NCI-H2171 treated with DMSO at 0.1 percent for 48 hours (cell line): ENCODE measurements around the gene CDKAL1.

Source experiments
- DNase-seq: peaks from one replicate; lab custom pipeline; 2025; lab: John Stamatoyannopoulos, UW

Gene CDKAL1

DNA sequence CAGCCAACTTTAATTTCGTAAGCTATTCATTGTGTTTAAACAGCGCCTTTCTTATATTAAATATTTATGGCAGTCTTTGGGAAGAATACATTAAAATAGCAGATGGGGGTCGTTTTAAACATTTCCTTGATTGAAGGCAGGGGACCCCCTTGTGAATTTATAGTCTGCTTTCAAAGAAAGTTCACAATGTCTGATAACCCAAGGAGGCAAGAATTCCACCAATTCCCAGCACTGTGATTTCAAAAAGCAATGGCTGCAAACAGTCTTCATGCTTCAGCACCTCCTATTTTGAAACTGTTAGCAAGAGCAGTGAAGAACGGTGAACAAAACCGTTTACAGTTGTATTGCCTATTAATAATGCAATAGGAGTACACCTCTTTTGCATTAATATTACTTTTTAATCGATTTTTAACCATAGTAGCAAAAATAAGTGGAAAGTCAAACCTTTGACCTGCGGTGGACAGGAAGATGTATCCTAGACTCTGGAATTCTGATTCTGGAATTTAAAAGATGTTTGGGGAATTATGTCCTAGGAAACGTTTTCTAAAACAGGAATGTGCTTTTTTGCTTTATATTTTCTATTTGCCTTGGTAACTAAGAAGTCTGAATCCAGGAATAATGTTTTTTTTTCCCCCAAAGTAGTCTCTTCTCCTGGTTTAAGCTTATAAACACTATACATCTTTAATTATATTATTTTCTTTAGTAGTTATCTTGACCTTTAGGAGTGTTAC lies 393.0 kb downstream of the CDKAL1 start:
- no peak for DNase-seq

DNA sequence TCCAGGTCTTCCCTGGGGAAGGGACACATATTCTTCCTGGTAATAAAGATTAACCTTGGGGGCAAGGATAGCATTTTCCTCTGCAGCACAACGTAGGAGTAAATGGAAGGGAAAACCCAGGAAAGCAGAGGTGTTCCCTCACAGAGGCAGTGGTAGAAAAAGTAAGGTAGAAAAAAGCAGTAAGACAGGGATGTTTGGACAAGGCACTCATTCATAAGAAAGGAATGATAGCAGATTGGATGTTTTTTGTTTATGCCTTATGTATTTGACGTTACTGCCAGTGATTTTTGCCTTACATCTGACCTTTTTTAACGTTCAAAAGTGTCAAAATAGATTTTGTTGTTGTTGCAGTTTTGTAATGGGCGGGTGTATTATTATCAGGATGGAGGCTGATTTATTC lies 395.0 kb downstream of the CDKAL1 start:
- no peak for DNase-seq

DNA sequence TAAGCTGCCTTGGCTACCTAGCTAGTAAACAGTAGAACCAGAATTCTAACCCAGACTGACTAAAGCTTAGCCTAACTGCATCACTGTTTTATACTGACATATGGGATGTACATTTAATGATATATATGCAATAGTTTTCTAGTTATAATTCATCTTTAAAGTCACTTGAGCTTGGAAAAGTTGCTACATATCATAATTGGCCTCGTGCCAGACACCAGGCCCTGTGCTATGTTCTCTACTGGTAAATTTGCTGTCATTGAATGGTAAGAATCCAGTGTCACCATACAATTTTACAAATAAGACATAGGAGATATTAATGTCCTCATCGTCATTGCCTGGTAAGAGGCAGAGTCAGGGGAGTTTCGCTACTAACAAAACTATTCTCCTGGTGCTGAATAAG lies 396.8 kb downstream of the CDKAL1 start:
- no peak for DNase-seq

DNA sequence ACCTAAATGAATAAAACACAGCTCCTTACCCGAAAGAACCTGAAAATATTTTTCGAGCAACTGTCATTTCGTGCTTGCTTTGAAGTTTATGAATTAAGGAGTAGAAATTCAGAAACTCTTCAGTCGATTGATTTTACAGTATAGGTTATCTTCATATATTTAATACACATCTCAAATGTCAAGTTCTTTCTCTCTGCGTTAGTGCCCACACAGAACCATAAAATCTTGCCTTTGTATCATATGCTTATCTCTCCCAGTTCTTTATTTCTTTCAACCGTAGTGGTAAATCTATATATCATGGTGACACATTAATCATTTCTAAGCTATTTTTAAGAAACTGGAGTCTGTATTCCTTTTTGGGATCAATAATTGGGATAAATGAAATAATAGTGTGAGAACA lies 397.5 kb downstream of the CDKAL1 start:
- no peak for DNase-seq

DNA sequence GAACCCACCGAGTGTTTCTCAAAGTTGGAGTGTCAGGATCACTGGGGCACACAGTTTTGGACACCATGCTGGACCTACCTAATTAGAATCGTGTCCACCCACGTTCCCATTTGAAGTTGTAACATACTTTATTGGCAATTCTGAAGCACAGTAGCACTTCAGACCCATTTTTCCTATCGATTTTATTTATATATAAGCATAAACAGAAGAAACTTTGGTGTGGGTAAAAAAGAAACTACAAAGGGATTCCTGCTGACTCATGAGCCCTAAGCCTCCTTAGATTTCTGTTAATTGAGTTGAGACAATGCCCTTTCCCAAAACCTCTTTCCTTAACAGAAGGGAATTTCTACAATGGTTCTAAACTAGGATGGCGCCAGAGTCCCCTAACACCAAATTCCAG lies 398.0 kb downstream of the CDKAL1 start:
- DNase-seq = no peak

DNA sequence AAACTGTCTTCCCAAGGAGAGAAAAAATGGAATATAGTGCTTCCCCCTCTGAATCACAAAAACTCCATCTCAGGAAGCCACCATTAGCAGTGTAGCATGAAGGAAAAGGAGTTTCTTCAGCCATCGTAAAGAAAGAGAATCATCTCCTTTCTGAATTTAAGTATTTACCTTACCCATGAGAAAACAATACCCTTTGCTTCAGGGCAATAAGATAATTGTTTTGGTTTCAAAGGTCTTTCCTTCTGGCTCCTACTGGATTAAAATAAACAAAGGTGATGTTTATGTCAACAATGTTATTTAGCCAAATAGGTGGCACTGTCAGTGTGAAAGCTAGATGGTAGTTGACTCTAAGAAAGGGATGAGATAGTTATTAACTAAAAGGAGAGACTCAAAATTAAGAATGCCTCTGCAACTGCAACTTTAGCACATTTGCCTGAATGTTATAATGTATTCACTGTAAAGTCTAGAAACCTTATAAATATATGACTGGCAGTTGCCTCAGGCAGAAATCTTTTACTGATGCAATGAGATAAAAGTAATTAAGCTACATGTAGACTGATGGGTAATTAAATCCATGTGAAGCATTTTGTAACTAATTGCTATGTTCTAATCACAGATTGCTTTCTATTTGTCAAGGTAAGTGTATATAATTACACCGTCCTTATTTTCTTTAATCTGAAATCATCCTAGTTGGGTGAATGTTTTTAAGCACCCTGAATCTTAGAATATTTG lies 399.0 kb downstream of the CDKAL1 start:
- DNase-seq = no peak

DNA sequence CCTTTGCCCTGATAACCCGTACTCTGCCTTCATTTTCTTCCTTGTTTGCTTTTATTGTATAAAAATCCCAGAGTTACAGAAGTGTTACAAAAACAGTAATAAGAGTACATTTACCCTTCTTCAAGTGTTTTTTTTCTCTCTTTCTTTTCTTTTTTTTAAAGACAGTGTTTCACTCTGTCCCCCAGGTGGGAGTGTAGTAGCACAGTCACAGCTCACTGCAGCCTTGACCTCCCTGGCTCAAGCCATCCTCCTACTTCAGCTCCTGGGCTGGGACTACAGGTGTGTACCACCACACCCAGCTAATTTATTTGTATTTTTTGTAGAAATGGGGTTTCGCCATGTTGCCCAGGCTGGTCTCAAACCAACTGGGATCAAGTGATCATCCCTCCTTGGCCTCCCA lies 402.7 kb downstream of the CDKAL1 start:
- DNase-seq = no peak

DNA sequence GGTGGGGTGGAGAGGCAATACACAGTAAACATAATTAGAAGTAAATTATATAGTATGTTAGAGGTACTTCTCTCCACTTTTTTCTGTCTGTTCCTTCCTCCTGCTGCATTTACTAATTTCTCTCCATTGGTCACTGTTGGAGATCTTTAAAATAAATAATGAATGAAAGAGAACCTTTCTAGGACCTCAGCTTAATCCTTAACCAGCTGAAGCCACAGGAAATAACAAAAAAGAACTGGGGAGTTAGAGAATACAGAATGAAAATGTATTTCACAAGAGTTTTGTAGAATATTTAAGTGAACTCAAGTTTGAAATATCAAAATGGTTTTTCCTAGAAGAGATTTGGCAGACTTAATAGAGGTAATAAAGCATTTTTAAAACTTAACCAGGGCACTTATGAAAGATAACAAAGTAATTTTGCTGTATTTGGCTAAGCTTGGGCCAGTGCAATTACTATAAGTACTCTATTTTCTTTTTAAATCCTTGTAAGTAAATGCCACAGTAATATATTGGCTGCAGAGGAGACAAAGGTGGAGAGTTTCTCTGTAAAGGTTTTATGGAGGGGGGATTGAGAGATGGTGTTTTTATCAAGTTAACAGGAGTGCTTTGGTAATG lies 405.0 kb downstream of the CDKAL1 start:
- no peak for DNase-seq

DNA sequence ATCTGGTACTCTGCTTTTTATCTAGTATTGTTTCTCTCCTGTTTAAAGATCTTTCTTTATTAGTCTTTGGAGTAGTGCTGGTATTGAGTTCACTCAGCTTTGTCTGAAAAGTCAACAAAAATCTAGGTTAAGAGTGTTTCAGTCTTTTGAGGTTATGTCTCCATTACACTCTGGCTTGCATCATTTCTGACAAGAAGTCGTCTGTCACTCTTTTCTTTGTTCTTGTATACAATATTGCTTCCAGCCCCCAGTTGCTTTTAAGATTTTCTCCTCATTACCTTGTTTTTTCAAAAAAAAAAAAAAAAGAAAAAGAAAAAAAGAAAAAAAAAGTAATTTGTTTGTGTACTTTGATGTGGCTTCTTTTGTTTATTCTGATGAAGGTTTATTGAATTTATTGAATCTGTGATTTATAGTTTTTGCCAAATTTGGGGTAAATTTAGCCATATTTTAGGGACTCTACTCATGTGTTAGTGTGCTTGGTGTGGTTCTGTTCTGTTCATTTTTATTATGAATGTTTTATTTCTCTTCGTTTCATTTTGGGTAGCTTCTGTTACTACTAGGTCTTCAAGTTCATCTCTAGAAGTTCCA lies 408.9 kb downstream of the CDKAL1 start:
- no peak for DNase-seq

DNA sequence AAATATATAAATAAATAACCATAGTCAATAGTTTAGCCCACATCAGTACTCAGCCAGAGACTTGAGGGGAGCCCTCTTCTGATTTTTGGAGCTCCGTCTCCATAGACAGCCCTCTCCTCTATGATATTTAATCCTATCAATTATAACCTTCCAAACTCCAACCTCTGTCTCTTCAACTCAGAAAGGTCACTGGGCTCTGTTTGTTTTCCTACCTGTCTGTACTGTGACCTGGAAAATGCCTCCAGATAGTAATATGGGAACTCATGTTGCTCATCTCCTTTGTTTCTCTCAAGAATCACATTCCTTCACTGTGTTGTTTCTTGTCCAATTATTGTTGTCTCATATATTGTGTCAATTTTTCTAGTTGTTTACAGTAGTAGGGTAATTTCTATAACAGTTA lies 409.7 kb downstream of the CDKAL1 start:
- DNase-seq = no peak

DNA sequence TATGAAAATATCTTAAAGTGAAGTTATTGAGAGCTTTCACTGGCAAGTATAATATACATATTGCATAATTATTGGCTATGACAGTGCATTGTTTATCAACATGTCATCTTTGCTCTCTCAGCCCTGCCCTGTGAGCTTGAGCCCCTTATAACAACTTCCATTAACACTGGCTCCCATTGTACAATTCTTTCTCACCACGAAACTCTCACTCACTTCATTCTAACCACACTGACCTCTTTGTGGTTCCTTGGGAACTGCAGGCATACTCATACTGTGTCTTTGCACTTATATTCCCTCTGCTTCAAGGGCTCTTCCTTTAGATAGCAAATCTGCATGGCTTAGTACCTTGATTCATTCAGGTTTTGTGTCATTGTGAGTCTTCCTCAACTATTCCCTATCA lies 411.8 kb downstream of the CDKAL1 start:
- no peak for DNase-seq

DNA sequence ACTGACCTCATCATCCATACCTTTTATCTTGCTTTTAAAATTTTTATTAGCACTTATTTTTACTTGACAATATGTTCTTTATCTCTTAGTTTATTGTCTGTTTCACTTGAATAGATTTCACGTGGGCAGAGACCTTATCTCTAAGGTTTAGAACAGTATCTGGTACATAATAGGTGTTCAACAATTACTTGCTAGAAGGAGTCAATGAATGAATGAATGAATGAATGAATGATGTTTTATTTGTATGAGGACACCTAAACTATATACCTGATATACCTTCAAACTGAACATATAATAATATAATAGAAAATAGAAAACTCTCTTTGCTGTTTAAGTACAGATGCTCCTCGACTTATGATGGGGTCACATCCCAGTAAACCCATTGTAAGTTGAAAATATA lies 412.6 kb downstream of the CDKAL1 start:
- no peak for DNase-seq

DNA sequence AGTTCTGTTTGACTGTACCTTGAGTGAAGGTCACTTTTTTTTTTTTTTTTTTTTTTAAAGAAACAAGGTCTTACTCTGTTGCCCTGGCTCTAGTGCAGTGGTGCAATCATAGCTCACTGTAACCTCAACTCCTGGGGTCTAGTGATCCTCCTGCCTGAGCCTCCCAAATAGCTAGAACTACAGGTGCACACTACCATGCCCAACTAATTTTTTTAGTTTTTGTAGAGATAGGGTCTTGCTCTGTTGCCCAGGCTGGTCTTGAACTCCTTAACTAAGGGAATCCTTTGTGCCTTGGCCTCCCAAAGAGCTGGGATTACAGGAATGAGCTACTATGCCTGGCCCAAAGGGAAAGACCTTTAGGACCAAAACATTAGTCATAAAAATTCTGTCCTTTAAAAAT lies 413.7 kb downstream of the CDKAL1 start:
- DNase-seq = no peak

DNA sequence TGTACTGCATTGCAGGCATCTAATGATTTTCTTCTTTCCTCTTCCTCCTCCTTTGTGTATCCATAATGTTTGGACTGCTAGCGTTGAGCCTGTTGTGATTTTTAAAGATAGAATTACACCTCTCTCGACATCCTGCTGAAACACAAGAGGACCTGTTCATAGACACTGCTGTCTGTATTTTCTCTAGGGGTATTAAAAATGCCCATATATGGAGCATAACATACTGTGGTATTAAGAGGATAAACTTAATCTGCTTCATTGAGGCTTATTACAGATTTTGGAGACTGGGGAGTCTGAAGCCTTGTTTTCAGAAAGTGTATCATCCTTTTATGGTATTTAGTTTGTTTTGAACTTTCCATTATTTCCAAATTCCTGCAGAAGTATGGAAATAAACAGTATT lies 414.3 kb downstream of the CDKAL1 start:
- peak; percentile 89 for DNase-seq

DNA sequence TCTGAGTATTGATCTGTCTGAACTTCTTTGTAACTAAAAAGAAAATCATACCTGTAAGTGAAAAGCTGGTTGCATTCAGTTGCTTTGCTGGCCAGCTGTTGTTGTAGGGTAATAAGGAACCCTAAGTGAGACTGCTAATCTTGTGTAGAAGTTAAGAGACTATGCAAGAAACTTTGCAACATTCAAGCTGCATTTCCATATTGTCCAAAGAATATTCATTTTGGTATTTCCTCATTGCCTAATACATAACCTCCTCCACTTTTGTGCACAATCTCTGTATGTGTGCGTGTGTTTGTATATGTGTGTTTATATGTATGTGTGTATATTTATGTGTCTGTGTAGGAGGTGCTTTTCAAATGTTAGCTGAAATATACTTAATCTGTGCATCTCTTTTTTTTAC lies 414.9 kb downstream of the CDKAL1 start:
- DNase-seq = no peak

DNA sequence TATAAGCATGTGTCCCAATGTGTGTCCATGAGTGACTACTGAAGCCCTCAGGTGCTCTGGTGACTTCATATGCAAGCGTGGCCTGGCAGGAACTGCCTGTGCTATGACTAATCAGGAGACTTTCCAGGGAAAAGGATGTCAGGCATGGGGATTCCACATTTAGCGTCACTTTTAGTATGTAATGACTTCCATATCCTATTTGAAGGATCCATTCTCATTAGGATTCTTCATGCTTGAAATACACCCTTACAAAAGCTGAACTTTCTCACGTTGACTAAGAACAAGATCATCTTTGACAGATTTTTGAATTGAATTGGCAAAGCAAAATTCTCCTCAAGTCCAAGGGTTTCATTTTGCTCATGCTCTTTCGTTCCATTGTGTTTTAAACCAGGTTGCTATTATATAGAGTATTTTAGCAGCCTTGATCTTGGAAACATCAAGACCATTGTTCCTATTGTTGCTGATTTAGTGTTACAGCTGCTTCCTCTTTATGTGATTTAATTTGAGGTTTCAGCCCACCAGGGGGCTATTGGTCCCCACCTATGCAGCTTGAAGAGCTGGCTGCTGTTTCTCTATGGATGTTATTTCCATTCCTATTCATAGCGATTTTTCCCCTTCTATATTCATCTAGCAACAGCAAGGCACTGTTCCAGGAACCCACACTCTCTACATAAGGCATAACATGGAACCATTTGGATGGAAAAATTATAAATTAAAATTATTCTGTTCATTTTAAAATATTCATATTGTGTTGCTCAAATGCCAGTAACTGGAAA lies 418.6 kb downstream of the CDKAL1 start:
- no peak for DNase-seq

DNA sequence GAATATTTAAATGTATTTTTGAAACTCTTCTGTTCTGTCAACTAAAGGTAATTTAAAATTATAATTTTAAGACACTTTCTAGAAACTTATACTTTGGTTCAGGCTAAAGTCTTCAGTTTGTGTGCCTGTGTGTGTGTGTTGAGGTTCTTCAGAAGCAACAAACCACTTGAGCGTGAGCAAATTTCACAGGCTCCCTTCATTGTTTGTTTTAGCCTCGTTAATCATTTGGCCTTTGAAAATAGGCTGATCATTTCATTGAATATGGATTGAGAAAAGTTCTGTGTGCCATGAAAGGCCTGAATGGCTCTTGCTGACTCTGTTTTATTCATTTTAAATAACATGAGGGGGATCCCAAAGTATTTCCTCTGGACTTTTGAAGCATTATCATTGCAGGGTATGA lies 420.1 kb downstream of the CDKAL1 start:
- no peak for DNase-seq

DNA sequence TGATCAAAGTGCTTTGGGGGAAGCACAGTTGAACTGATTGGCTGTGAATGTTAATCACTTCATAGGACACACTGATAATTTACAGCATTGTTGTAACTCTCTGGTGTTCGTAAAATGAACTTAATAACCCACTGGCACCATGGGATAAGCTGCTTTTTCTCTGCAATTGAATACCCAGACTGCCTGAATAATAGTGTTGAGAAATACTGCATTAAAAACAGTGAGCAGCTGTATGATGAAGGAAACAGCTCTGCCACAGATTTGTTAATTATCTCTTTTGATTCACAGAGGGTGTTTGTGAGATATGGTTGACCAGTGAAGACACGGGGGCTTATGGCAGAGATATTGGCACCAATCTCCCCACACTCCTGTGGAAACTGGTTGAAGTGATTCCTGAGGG lies 420.9 kb downstream of the CDKAL1 start:
- no peak for DNase-seq

DNA sequence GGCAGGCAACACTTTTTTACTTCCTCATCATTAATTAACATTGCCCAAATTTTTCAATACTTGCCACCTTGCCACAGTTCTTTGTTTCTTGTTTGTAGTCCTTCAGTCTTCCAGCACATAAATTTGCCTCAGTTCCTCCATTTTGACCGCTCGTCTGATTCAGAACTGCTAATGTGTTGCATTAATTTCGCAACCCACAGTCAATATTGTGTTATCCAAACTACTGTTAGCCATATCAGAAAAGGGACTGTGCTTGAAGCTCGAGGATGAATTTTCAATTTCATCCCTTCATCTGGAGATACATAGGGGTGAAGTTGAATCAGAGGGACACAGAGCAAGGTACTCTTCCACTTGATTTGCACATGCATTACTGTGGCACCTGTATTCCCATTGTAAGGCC lies 421.5 kb downstream of the CDKAL1 start:
- no peak for DNase-seq

DNA sequence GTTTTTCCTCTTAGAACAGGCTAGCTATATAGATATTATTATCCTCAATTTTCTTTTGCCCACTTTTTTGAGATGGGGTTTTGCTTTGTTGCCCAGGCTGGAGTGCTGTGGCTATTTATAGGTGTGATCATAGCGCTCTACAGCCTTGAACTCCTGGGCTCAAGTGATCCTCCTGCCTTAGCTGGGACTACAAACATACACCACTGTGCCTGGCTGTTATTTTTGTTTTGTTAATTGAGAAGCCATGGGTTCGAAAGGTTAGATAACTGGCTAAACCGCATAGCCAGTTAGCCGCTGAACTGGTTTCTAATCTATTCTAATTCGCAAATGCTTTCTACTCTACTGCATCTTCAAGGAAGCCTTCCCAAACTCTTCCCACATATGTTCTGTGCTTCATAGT lies 425.8 kb downstream of the CDKAL1 start:
- no peak for DNase-seq

DNA sequence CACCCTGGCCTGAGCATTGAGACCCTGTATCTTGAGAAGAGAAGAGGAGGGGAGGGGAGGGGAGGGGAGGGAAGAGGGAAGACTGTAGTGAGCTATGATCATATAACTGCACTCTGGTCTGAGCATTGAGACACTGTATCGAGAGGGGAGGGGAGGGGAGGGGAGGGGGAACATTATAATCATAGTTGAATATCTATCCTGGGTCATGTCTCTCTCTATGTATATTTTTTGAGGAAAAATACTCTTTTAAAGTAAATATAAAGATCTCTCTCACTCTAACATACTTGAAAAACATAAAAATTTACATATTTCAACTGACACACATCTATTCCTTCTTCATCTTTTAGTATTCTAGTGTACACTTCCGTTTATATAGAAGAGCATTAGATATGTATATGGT lies 431.0 kb downstream of the CDKAL1 start:
- DNase-seq = no peak

DNA sequence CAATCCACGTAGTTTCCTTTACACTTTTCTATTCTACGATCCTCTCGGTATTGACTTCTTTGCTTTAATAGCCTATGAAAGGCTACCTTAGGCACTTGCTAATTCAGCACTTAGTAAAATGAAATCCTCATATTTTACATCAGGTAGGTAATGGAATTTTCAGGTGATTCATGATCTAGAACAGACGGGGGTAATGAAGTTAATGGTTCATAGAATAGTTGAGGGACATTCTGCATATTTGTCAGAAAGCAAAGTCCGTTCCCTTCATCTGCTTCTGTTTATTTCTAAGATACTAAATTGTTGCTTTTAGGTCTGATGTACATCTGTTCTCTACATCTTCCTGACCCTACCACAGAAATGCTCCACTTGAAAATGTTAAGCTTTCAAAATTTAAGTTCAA lies 431.7 kb downstream of the CDKAL1 start:
- DNase-seq = no peak
